SK-N-SH (cell line): ENCODE data around the gene TBC1D5. TPM values are rescaled to one million over a fixed set of nuclear protein-coding genes. Genes with fewer than 3 reads are reported as not detected.

Experiments used
- CTCF ChIA-PET: fragments of 300-600, 350-600 bp; formaldehyde crosslinking; extraction: SDS; loops from one replicate; lab custom pipeline; 2021; lab: Yijun Ruan, JAX
- POLR2A ChIA-PET: fragments of 350-600 bp; sonication (Branson Sonifier 250); formaldehyde crosslinking; extraction: SDS; loops from one replicate; lab custom pipeline; 2020; ENCODE audit warnings: antibody characterized with exemption, inconsistent platforms; lab: Yijun Ruan, JAX
- DNase-seq: peaks from one replicate; pipeline ENCODE4 v3.0.0; 2012
- H2AFZ ChIP-seq: fragments of 200-600 bp; sonication (generic); 2 replicates; pipeline ENCODE4 v1.8.1; 2016; ENCODE audit warnings: antibody characterized with exemption, mild to moderate bottlenecking, low read depth
- H3F3A ChIP-seq: fragments of 200-600 bp; sonication (generic); replicated peaks from 2 replicates; pipeline ENCODE3; 2016; ENCODE audit warnings: antibody characterized with exemption, mild to moderate bottlenecking; ENCODE audit not compliant: insufficient read depth
- H3K27ac ChIP-seq, 2 experiments: fragments of 200-500 bp in 1 of 2; fragments of 200-600 bp in 1 of 2; sonication (Bioruptor generic) in 1 of 2; sonication (generic), shearing (Covaris generic) in 1 of 2; 2 replicates each; pipeline versions ENCODE4 v1.5.1 to v1.6.1; 2014 to 2016; ENCODE audit warnings: low read depth in 2 of 2, inconsistent platforms in 1 of 2, low read length in 1 of 2, mild to moderate bottlenecking in 1 of 2, mixed read lengths in 1 of 2
- H3K27me3 ChIP-seq: fragments of 200-600 bp; sonication (generic), shearing (Covaris generic); 2 replicates; pipeline ENCODE4 v1.6.1; 2016; ENCODE audit warnings: mixed run types; ENCODE audit not compliant: insufficient read depth
- H3K36me3 ChIP-seq, 2 experiments: fragments of 200-500 bp in 1 of 2; fragments of 200-600 bp in 1 of 2; sonication (Bioruptor generic) in 1 of 2; sonication (generic) in 1 of 2; replicated peaks in 1 of 2; 2 replicates each; pipeline versions ENCODE3 to v1.5.1; 2014 to 2016; ENCODE audit warnings: low read length in 1 of 2, mild to moderate bottlenecking in 1 of 2; ENCODE audit not compliant: insufficient read depth in 2 of 2, control insufficient read depth in 1 of 2
- H3K4me1 ChIP-seq, 2 experiments: fragments of 200-500 bp in 1 of 2; fragments of 200-600 bp in 1 of 2; sonication (Bioruptor generic) in 1 of 2; sonication (generic), shearing (Covaris generic) in 1 of 2; 2 replicates each; pipeline versions ENCODE4 v1.5.1 to v1.6.1; 2014 to 2016; ENCODE audit warnings: low read depth in 1 of 2, low read length in 1 of 2, mixed run types in 1 of 2; ENCODE audit not compliant: insufficient read depth in 2 of 2, control insufficient read depth in 1 of 2
- H3K4me2 ChIP-seq: fragments of 200-600 bp; sonication (generic), shearing (Covaris generic); 2 replicates; pipeline ENCODE4 v1.6.1; 2017; ENCODE audit warnings: mixed run types
- H3K4me3 ChIP-seq, 2 experiments: fragments of 200-500 bp in 1 of 2; fragments of 200-600 bp in 1 of 2; sonication (Bioruptor generic) in 1 of 2; sonication (generic), shearing (Covaris generic) in 1 of 2; 2 replicates each; pipeline versions ENCODE4 v1.5.1 to v1.8.1; 2014 to 2016; ENCODE audit warnings: low read depth in 2 of 2, inconsistent platforms in 1 of 2, low read length in 1 of 2, mild to moderate bottlenecking in 1 of 2, mixed read lengths in 1 of 2, moderate library complexity in 1 of 2
- H3K79me2 ChIP-seq: fragments of 200-600 bp; sonication (generic); 2 replicates; pipeline ENCODE4 v1.8.1; 2017; ENCODE audit warnings: mild to moderate bottlenecking; ENCODE audit not compliant: insufficient read depth
- H3K9ac ChIP-seq: fragments of 200-600 bp; sonication (generic); 2 replicates; pipeline ENCODE4 v1.6.1; 2017; ENCODE audit warnings: mixed run types
- H3K9me2 ChIP-seq: fragments of 200-600 bp; sonication (generic); 2 replicates; pipeline ENCODE4 v1.6.1; 2017; ENCODE audit warnings: mixed run types
- H3K9me3 ChIP-seq: fragments of 200-600 bp; sonication (generic); 2 replicates; pipeline ENCODE4 v1.6.1; 2017; ENCODE audit warnings: mixed run types, mild to moderate bottlenecking, moderate library complexity
- H4K20me1 ChIP-seq: fragments of 200-600 bp; sonication (generic); 2 replicates; pipeline ENCODE4 v1.6.1; 2017; ENCODE audit warnings: mild to moderate bottlenecking, mixed run types; ENCODE audit not compliant: insufficient read depth
- EP300 ChIP-seq, 2 experiments: IDR thresholded peaks; 2 replicates each; pipeline versions ENCODE4 v1.4.0 to v1.6.1; 2012; ENCODE audit warnings: borderline replicate concordance in 1 of 2, low read depth in 1 of 2, low read length in 1 of 2
- FOXM1 ChIP-seq: IDR thresholded peaks from 2 replicates; pipeline ENCODE4 v1.4.0; 2012; ENCODE audit warnings: low read depth, mild to moderate bottlenecking
- MEF2A ChIP-seq: IDR thresholded peaks from 2 replicates; pipeline ENCODE4 v1.4.0; 2012; ENCODE audit warnings: low read depth, borderline replicate concordance
- NRF1 ChIP-seq: IDR thresholded peaks from 2 replicates; pipeline ENCODE4 v1.6.1; 2012; ENCODE audit warnings: low read depth, mild to moderate bottlenecking, low read length
- SIN3A ChIP-seq: IDR thresholded peaks from 2 replicates; pipeline ENCODE4 v1.6.1; 2012; ENCODE audit warnings: low read depth, mild to moderate bottlenecking, low read length, moderate library complexity, borderline replicate concordance
- SMC3 ChIP-seq: IDR thresholded peaks from 2 replicates; pipeline ENCODE4 v1.6.1; 2012; ENCODE audit warnings: low read depth, low read length, improper control_type of control experiment
- WGBS: methylation state at CpG from one replicate; pipeline ENCODE4 v1.1.6; 2017; ENCODE audit warnings: low lambda C conversion rate; 5-methylcytosine and 5-hydroxymethylcytosine counted together
- polyA plus RNA-seq, 3 experiments: library from polyadenylated mRNA; depleted of rRNA; stranded (reverse); fragments of >200 nt; gene quantifications; 2 replicates each; pipeline ENCODE4 v1.2.3, GENCODE V29; 2012
- TF ChIP-seq, protein P1 (sequence below): IDR thresholded peaks from 2 replicates; pipeline ENCODE4 v1.4.0; 2012; ENCODE audit warnings: low read depth, borderline replicate concordance
- TF ChIP-seq, protein P2 (sequence below): IDR thresholded peaks from 2 replicates; pipeline ENCODE4; 2012
- TF ChIP-seq, protein P3 (sequence below): IDR thresholded peaks from 2 replicates; pipeline ENCODE4 v1.4.0; 2012; ENCODE audit warnings: low read depth
- TF ChIP-seq, protein P4 (sequence below): fragments of 150-350 bp; IDR thresholded peaks from 2 replicates; pipeline ENCODE4 v1.6.1; 2017; ENCODE audit warnings: antibody characterized with exemption, low read length, low read depth, borderline replicate concordance
- TF ChIP-seq, protein P5 (sequence below): fragments of 150-350 bp; IDR thresholded peaks from 2 replicates; pipeline ENCODE4 v1.6.1; 2016; ENCODE audit warnings: mild to moderate bottlenecking, low read depth, low read length

The TBC1D5 gene
- polyA plus RNA-seq, 1 of the 3 experiments (the other 2 are of a cell fraction): 19.5 TPM

- DNase-seq: no peak
- Histone ChIP-seq H3K27me3 (no peaks in the 10 kb centered on the region), H3K9ac (no peak overlapping the region), H3K4me2 (no peak overlapping the region), H3K4me3 (no peak overlapping the region), H4K20me1 (no peaks in the 10 kb centered on the region), H3K27ac (no peak overlapping the region), H3K36me3 (no peaks in the 10 kb centered on the region), H3K9me2 (no peaks in the 10 kb centered on the region), H3K9me3 (no peaks in the 10 kb centered on the region), H3K4me1 (peaks cover 2 to 11% of the 10 kb centered on the region in 2 experiments; a peak in 2 of 4 replicates), H2AFZ (no peak overlapping the region), H3K79me2 (peaks cover 6% of the 10 kb centered on the region; the same call in 1 of the 2 replicates), H3F3A (peaks cover 12% of the 10 kb centered on the region)
- ChIA-PET POLR2A (no interaction called here), CTCF (interaction anchor here (0.9 to 1.4 kb wide), 3 partner anchors 24 to 101 kb away, joined by 3 to 4 read pairs (median 4); no protein-coding TSS in a partner anchor)
- TF ChIP-seq FOXM1: no peak
- TF ChIP-seq, protein P1, sequence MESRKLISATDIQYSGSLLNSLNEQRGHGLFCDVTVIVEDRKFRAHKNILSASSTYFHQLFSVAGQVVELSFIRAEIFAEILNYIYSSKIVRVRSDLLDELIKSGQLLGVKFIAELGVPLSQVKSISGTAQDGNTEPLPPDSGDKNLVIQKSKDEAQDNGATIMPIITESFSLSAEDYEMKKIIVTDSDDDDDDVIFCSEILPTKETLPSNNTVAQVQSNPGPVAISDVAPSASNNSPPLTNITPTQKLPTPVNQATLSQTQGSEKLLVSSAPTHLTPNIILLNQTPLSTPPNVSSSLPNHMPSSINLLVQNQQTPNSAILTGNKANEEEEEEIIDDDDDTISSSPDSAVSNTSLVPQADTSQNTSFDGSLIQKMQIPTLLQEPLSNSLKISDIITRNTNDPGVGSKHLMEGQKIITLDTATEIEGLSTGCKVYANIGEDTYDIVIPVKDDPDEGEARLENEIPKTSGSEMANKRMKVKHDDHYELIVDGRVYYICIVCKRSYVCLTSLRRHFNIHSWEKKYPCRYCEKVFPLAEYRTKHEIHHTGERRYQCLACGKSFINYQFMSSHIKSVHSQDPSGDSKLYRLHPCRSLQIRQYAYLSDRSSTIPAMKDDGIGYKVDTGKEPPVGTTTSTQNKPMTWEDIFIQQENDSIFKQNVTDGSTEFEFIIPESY: no peak
- TF ChIP-seq, protein P2, sequence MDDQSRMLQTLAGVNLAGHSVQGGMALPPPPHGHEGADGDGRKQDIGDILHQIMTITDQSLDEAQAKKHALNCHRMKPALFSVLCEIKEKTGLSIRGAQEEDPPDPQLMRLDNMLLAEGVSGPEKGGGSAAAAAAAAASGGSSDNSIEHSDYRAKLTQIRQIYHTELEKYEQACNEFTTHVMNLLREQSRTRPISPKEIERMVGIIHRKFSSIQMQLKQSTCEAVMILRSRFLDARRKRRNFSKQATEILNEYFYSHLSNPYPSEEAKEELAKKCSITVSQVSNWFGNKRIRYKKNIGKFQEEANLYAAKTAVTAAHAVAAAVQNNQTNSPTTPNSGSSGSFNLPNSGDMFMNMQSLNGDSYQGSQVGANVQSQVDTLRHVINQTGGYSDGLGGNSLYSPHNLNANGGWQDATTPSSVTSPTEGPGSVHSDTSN: no peak
- TF ChIP-seq MEF2A: no peak
- no peak for TF ChIP-seq SMC3
- no peak for TF ChIP-seq NRF1
- TF ChIP-seq, protein P3, sequence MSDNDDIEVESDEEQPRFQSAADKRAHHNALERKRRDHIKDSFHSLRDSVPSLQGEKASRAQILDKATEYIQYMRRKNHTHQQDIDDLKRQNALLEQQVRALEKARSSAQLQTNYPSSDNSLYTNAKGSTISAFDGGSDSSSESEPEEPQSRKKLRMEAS: no peak
- TF ChIP-seq EP300 (IDR thresholded peaks at IDR 0.05; ENCODE audit: borderline replicate concordance in 1 of 2, low read depth in 1 of 2, low read length in 1 of 2): no peak
- TF ChIP-seq, protein P4, sequence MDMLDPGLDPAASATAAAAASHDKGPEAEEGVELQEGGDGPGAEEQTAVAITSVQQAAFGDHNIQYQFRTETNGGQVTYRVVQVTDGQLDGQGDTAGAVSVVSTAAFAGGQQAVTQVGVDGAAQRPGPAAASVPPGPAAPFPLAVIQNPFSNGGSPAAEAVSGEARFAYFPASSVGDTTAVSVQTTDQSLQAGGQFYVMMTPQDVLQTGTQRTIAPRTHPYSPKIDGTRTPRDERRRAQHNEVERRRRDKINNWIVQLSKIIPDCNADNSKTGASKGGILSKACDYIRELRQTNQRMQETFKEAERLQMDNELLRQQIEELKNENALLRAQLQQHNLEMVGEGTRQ: no peak
- TF ChIP-seq, protein P5, sequence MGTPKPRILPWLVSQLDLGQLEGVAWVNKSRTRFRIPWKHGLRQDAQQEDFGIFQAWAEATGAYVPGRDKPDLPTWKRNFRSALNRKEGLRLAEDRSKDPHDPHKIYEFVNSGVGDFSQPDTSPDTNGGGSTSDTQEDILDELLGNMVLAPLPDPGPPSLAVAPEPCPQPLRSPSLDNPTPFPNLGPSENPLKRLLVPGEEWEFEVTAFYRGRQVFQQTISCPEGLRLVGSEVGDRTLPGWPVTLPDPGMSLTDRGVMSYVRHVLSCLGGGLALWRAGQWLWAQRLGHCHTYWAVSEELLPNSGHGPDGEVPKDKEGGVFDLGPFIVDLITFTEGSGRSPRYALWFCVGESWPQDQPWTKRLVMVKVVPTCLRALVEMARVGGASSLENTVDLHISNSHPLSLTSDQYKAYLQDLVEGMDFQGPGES: no peak
- TF ChIP-seq SIN3A: no peak
- 42% methylated on average over 2 of the region's 2 CpGs for WGBS
Measured at GRCh38 chr3:17745894-17746293, 3.5 kb upstream of the TBC1D5 start.
